Progenitor cell of endocrine pancreas (in vitro differentiated cells): ENCODE measurements around the gene SUN1. TPM values are rescaled to one million over a fixed set of nuclear protein-coding genes. Genes with fewer than 3 reads are reported as not detected.

Source experiments
- DNase-seq: peaks from one replicate; pipeline ENCODE4 v3.0.0; 2021; ENCODE audit warnings: low spot score; ENCODE audit not compliant: unreplicated experiment
- H3K27ac Mint-ChIP-seq: 2 replicates; pipeline ENCODE4 v1.8.0; 2021; ENCODE audit warnings: mild to moderate bottlenecking, moderate library complexity, mixed read lengths
- H3K27me3 Mint-ChIP-seq: 2 replicates; pipeline ENCODE4 v1.8.0; 2021; ENCODE audit warnings: mixed read lengths
- H3K36me3 Mint-ChIP-seq: 2 replicates; pipeline ENCODE4 v1.8.0; 2022; ENCODE audit warnings: mixed read lengths; ENCODE audit not compliant: insufficient read depth
- H3K4me1 Mint-ChIP-seq: 2 replicates; pipeline ENCODE4 v1.8.0; 2021; ENCODE audit warnings: low read depth, mixed read lengths
- H3K4me3 Mint-ChIP-seq: 2 replicates; pipeline ENCODE4 v1.8.0; 2021; ENCODE audit warnings: low read depth, mild to moderate bottlenecking, moderate library complexity, mixed read lengths
- H3K9me3 Mint-ChIP-seq: 2 replicates; pipeline ENCODE4 v1.8.0; 2021; ENCODE audit warnings: low read depth, mixed read lengths
- CTCF ChIP-seq: fragments of 200-600 bp; sonication (generic); IDR thresholded peaks from one replicate; pipeline ENCODE4 v1.5.0; 2021; ENCODE audit warnings: antibody characterized with exemption, mild to moderate bottlenecking; ENCODE audit not compliant: unreplicated experiment
- total RNA-seq: library from RNA; stranded (reverse); gene quantifications from 2 replicates; pipeline ENCODE4 v1.2.1, GENCODE V29; 2021

Gene SUN1
- total RNA-seq, 1 donor from 2014 or later: 152 TPM

GRCh38 chr7:902996-903395 is 70.7 kb downstream of the SUN1 start:
- no peak overlapping the region for H3K4me3 Mint-ChIP-seq
- DNase-seq: no peak
- no peaks in the 10 kb centered on the region for H3K4me1 Mint-ChIP-seq
- peaks cover 18% of the 10 kb centered on the region for H3K27me3 Mint-ChIP-seq
- no peak for TF ChIP-seq CTCF
- H3K9me3 Mint-ChIP-seq: no peaks in the 10 kb centered on the region
- H3K36me3 Mint-ChIP-seq: no peaks in the 10 kb centered on the region
- no peak overlapping the region for H3K27ac Mint-ChIP-seq

GRCh38 chr7:903921-904755 is 71.9 kb downstream of the SUN1 start:
- no peak for DNase-seq
- H3K36me3 Mint-ChIP-seq: no peaks in the 10 kb centered on the region
- H3K27ac Mint-ChIP-seq: no peak overlapping the region
- H3K4me3 Mint-ChIP-seq: no peak overlapping the region
- H3K4me1 Mint-ChIP-seq: no peaks in the 10 kb centered on the region
- H3K9me3 Mint-ChIP-seq: no peaks in the 10 kb centered on the region
- H3K27me3 Mint-ChIP-seq: peaks cover 18% of the 10 kb centered on the region
- TF ChIP-seq CTCF: no peak

- no peak overlapping the region for H3K4me3 Mint-ChIP-seq
- no peaks in the 10 kb centered on the region for H3K9me3 Mint-ChIP-seq
- no peak for TF ChIP-seq CTCF
- no peaks in the 10 kb centered on the region for H3K4me1 Mint-ChIP-seq
- no peak for DNase-seq
- no peaks in the 10 kb centered on the region for H3K36me3 Mint-ChIP-seq
- H3K27ac Mint-ChIP-seq: no peak overlapping the region
- H3K27me3 Mint-ChIP-seq: peaks cover 20% of the 10 kb centered on the region
These were observed 72.6 kb downstream of the SUN1 start for GRCh38 chr7:904847-905246.

GRCh38 chr7:906776-907157 is 74.5 kb downstream of the SUN1 start:
- Mint-ChIP-seq H3K4me1 (no peaks in the 10 kb centered on the region), H3K36me3 (no peaks in the 10 kb centered on the region), H3K27me3 (peaks cover 26% of the 10 kb centered on the region), H3K9me3 (no peaks in the 10 kb centered on the region), H3K27ac (no peak overlapping the region), H3K4me3 (no peak overlapping the region)
- DNase-seq: no peak
- TF ChIP-seq CTCF: no peak

GRCh38 chr7:907158-907980 is 75.1 kb downstream of the SUN1 start:
- TF ChIP-seq CTCF: no peak
- Mint-ChIP-seq H3K9me3 (no peaks in the 10 kb centered on the region), H3K27ac (no peak overlapping the region), H3K27me3 (peaks cover 25% of the 10 kb centered on the region), H3K4me1 (no peaks in the 10 kb centered on the region), H3K4me3 (no peak overlapping the region), H3K36me3 (no peaks in the 10 kb centered on the region)
- no peak for DNase-seq
